ENCODE data around the gene PRKCQ.

DNA sequence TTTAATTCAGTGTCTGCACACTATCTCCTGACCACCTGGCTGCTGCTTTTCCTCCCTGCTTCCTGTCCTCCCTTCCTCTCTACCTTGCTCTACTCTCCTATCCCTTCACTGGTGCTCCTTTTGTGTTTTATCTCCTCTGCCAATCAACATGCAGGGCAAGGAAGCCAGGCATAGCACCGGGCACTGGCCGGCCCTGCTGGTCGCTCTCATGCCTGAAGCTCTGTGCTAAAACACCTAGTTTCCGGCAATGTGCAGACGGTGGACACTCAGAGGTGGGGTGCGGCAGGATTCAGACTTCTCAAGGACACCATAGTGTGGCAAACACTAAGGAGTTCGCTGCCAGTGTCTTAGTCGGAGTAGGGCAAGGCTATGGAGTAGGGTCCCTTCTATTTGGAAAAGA lies 177.1 kb downstream of the PRKCQ start:
- TF ChIP-seq, protein P1, sequence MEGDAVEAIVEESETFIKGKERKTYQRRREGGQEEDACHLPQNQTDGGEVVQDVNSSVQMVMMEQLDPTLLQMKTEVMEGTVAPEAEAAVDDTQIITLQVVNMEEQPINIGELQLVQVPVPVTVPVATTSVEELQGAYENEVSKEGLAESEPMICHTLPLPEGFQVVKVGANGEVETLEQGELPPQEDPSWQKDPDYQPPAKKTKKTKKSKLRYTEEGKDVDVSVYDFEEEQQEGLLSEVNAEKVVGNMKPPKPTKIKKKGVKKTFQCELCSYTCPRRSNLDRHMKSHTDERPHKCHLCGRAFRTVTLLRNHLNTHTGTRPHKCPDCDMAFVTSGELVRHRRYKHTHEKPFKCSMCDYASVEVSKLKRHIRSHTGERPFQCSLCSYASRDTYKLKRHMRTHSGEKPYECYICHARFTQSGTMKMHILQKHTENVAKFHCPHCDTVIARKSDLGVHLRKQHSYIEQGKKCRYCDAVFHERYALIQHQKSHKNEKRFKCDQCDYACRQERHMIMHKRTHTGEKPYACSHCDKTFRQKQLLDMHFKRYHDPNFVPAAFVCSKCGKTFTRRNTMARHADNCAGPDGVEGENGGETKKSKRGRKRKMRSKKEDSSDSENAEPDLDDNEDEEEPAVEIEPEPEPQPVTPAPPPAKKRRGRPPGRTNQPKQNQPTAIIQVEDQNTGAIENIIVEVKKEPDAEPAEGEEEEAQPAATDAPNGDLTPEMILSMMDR (IDR thresholded peaks at IDR 0.05): no peak
- no peak for TF ChIP-seq POLR2A (IDR thresholded peaks at IDR 0.05)

Data from Peyer's patch (tissue), 4 donors.